Progenitor cell of endocrine pancreas (in vitro differentiated cells): ENCODE results near the gene TTC13. TPM values are rescaled to one million over a fixed set of nuclear protein-coding genes. Genes with fewer than 3 reads are reported as not detected.

Experiments used
- DNase-seq: peaks from one replicate; pipeline ENCODE4 v3.0.0; 2021; ENCODE audit warnings: low spot score; ENCODE audit not compliant: unreplicated experiment
- H3K27ac Mint-ChIP-seq: 2 replicates; pipeline ENCODE4 v1.8.0; 2021; ENCODE audit warnings: mild to moderate bottlenecking, moderate library complexity, mixed read lengths
- H3K27me3 Mint-ChIP-seq: 2 replicates; pipeline ENCODE4 v1.8.0; 2021; ENCODE audit warnings: mixed read lengths
- H3K36me3 Mint-ChIP-seq: 2 replicates; pipeline ENCODE4 v1.8.0; 2022; ENCODE audit warnings: mixed read lengths; ENCODE audit not compliant: insufficient read depth
- H3K4me1 Mint-ChIP-seq: 2 replicates; pipeline ENCODE4 v1.8.0; 2021; ENCODE audit warnings: low read depth, mixed read lengths
- H3K4me3 Mint-ChIP-seq: 2 replicates; pipeline ENCODE4 v1.8.0; 2021; ENCODE audit warnings: low read depth, mild to moderate bottlenecking, moderate library complexity, mixed read lengths
- H3K9me3 Mint-ChIP-seq: 2 replicates; pipeline ENCODE4 v1.8.0; 2021; ENCODE audit warnings: low read depth, mixed read lengths
- CTCF ChIP-seq: fragments of 200-600 bp; sonication (generic); IDR thresholded peaks from one replicate; pipeline ENCODE4 v1.5.0; 2021; ENCODE audit warnings: antibody characterized with exemption, mild to moderate bottlenecking; ENCODE audit not compliant: unreplicated experiment
- total RNA-seq: library from RNA; stranded (reverse); gene quantifications from 2 replicates; pipeline ENCODE4 v1.2.1, GENCODE V29; 2021

Gene TTC13
- total RNA-seq, 1 donor from 2014 or later: 22.3 TPM

- no peaks in the 10 kb centered on the region for H3K27me3 Mint-ChIP-seq
- no peak for DNase-seq
Measured at GRCh38 chr1:230869500-230869899, 109.2 kb downstream of the TTC13 start.

GRCh38 chr1:230868736-230869385, 109.8 kb downstream of the TTC13 start:
- Mint-ChIP-seq H3K36me3 (peaks cover 1% of the 10 kb centered on the region), H3K9me3 (no peaks in the 10 kb centered on the region), H3K27me3 (no peaks in the 10 kb centered on the region), H3K27ac (peak overlapping the region; percentile 99), H3K4me3 (peak overlapping the region; percentile 85), H3K4me1 (peaks cover 38% of the 10 kb centered on the region)
- peak; percentile 37 for DNase-seq
- TF ChIP-seq CTCF: no peak

More at GRCh38 chr1:230869500-230869899, 109.2 kb downstream of the TTC13 start:
- Mint-ChIP-seq H3K4me1 (peaks cover 32% of the 10 kb centered on the region), H3K27ac (peak overlapping the region; percentile 99), H3K4me3 (peak overlapping the region; percentile 85), H3K36me3 (no peaks in the 10 kb centered on the region), H3K9me3 (no peaks in the 10 kb centered on the region)
- TF ChIP-seq CTCF: no peak

GRCh38 chr1:230867903-230868735, 110.5 kb downstream of the TTC13 start, which contains the start of gene C1orf198:
TSS of gene C1orf198 (minus strand) at chr1:230868521. CDS start at chr1:230868512, 9 bp downstream.
- Mint-ChIP-seq H3K4me3 (peak within 1 kb of the TSS; percentile 91), H3K4me1 (peaks cover 43% of the 10 kb centered on the region), H3K27me3 (no peaks in the 10 kb centered on the region), H3K36me3 (peaks cover 1% of the 10 kb centered on the region), H3K27ac (peak within 1 kb of the TSS; percentile 99), H3K9me3 (no peaks in the 10 kb centered on the region)
- TF ChIP-seq CTCF: no peak
- DNase-seq: peak; percentile 84

- no peak for TF ChIP-seq CTCF
- DNase-seq: no peak
- no peaks in the 10 kb centered on the region for H3K27me3 Mint-ChIP-seq
- H3K4me3 Mint-ChIP-seq: peak overlapping the region; percentile 91
- H3K9me3 Mint-ChIP-seq: no peaks in the 10 kb centered on the region
- H3K36me3 Mint-ChIP-seq: peaks cover 1% of the 10 kb centered on the region
- H3K4me1 Mint-ChIP-seq: peaks cover 45% of the 10 kb centered on the region
- peak overlapping the region; percentile 95 for H3K27ac Mint-ChIP-seq
Measured at GRCh38 chr1:230867101-230867902, 111.4 kb downstream of the TTC13 start.
